ENCODE data around the gene ANTKMT. TPM values are rescaled to one million over a fixed set of nuclear protein-coding genes. Genes with fewer than 3 reads are reported as not detected.

The ANTKMT gene
- total RNA-seq, 1 experiment from 2014 or later = 19.8 TPM

DNA sequence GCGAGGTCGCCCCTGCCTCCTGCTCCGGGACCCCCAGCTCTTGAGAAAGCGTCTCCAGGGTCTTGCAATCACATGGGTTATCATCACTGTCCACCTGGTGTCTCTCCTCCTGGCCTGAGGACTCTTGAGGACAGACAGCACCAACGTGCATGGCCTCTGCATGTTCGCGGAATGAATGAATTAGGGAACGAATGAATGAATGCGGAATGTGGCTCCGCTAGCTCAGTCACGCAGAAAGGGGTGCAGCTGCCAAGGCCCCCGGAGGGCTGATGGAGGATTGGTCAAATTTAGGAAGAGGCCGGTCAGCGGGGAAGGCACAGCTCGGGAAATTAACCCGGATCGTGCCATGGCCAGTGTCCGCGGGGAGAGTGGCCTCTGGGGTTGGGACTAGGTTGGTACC, 18.6 kb upstream of the ANTKMT start:
- H3K4me1 ChIP-seq (ENCODE audit: low read length) = no peaks in the 10 kb centered on the region
- H3K9ac ChIP-seq (ENCODE audit: low read length) = no peak overlapping the region
- H3K27me3 ChIP-seq (ENCODE audit: low read length) = no peaks in the 10 kb centered on the region
- H3K36me3 ChIP-seq (ENCODE audit: insufficient read depth, low read length) = no peaks in the 10 kb centered on the region
- no peak overlapping the region for H3K27ac ChIP-seq (ENCODE audit: low read length)
- no peaks in the 10 kb centered on the region for H3K79me2 ChIP-seq (ENCODE audit: low read length)
- no peaks in the 10 kb centered on the region for H3K9me3 ChIP-seq (ENCODE audit: low read length)
- no peak overlapping the region for H3K4me2 ChIP-seq (ENCODE audit: low read depth, low read length, poor library complexity, severe bottlenecking)
- no peak overlapping the region for H2AFZ ChIP-seq (ENCODE audit: low read length)
- H4K20me1 ChIP-seq (ENCODE audit: insufficient read depth, low read depth, low read length) = 0 out of 2 replicates have a peak, but pooled peaks cover 3% of the 10 kb centered on the region
- no peak overlapping the region for H3K4me3 ChIP-seq (ENCODE audit: low read length)
- H3K9me2 ChIP-seq (replicated peaks; ENCODE audit: insufficient read depth, low read length) = no peaks in the 10 kb centered on the region
- no peak for DNase-seq

DNA sequence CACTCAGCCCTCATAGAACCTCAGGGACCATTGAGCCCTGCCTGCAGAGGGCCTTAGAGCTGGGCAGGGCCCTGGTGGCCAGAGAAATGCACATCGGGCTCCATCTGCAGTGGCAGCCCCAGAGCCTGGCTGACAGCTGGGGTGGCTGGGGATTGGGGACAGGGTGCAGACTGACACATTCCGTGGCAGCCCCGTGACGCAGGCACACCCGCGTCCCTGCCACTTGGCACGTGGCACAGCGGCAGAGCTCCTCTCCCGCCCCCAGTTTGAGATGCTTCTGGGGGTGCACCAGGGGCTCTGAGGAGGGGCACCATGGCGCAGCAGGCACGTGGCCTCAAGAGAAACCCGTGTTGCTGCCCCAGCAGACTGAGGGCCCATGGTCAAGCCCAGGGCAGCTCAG, 17.5 kb upstream of the ANTKMT start:
- H3K36me3 ChIP-seq (ENCODE audit: insufficient read depth, low read length) = no peaks in the 10 kb centered on the region
- no peak overlapping the region for H3K4me2 ChIP-seq (ENCODE audit: low read depth, low read length, poor library complexity, severe bottlenecking)
- H3K27ac ChIP-seq (ENCODE audit: low read length) = no peak overlapping the region
- 0 out of 2 replicates have a peak, but pooled peaks cover 3% of the 10 kb centered on the region for H4K20me1 ChIP-seq (ENCODE audit: insufficient read depth, low read depth, low read length)
- no peaks in the 10 kb centered on the region for H3K27me3 ChIP-seq (ENCODE audit: low read length)
- no peaks in the 10 kb centered on the region for H3K9me3 ChIP-seq (ENCODE audit: low read length)
- no peak for DNase-seq
- H2AFZ ChIP-seq (ENCODE audit: low read length) = no peak overlapping the region
- no peaks in the 10 kb centered on the region for H3K79me2 ChIP-seq (ENCODE audit: low read length)
- no peak overlapping the region for H3K4me3 ChIP-seq (ENCODE audit: low read length)
- no peaks in the 10 kb centered on the region for H3K4me1 ChIP-seq (ENCODE audit: low read length)
- H3K9me2 ChIP-seq (replicated peaks; ENCODE audit: insufficient read depth, low read length) = no peaks in the 10 kb centered on the region
- no peak overlapping the region for H3K9ac ChIP-seq (ENCODE audit: low read length)

GRCh38 chr16:704047-704446, 16.9 kb upstream of the ANTKMT start:
- Histone ChIP-seq H3K4me3 (ENCODE audit: low read length) (no peak overlapping the region), H3K9me3 (ENCODE audit: low read length) (no peaks in the 10 kb centered on the region), H3K79me2 (ENCODE audit: low read length) (no peaks in the 10 kb centered on the region), H3K4me2 (ENCODE audit: low read depth, low read length, poor library complexity, severe bottlenecking) (no peak overlapping the region), H3K9me2 (replicated peaks; ENCODE audit: insufficient read depth, low read length) (no peaks in the 10 kb centered on the region), H3K27ac (ENCODE audit: low read length) (no peak overlapping the region), H3K4me1 (ENCODE audit: low read length) (no peaks in the 10 kb centered on the region), H3K27me3 (ENCODE audit: low read length) (no peaks in the 10 kb centered on the region), H4K20me1 (ENCODE audit: insufficient read depth, low read depth, low read length) (0 out of 2 replicates have a peak, but pooled peaks cover 3% of the 10 kb centered on the region), H3K36me3 (ENCODE audit: insufficient read depth, low read length) (no peaks in the 10 kb centered on the region), H3K9ac (ENCODE audit: low read length) (no peak overlapping the region), H2AFZ (ENCODE audit: low read length) (no peak overlapping the region)
- DNase-seq = no peak

DNA sequence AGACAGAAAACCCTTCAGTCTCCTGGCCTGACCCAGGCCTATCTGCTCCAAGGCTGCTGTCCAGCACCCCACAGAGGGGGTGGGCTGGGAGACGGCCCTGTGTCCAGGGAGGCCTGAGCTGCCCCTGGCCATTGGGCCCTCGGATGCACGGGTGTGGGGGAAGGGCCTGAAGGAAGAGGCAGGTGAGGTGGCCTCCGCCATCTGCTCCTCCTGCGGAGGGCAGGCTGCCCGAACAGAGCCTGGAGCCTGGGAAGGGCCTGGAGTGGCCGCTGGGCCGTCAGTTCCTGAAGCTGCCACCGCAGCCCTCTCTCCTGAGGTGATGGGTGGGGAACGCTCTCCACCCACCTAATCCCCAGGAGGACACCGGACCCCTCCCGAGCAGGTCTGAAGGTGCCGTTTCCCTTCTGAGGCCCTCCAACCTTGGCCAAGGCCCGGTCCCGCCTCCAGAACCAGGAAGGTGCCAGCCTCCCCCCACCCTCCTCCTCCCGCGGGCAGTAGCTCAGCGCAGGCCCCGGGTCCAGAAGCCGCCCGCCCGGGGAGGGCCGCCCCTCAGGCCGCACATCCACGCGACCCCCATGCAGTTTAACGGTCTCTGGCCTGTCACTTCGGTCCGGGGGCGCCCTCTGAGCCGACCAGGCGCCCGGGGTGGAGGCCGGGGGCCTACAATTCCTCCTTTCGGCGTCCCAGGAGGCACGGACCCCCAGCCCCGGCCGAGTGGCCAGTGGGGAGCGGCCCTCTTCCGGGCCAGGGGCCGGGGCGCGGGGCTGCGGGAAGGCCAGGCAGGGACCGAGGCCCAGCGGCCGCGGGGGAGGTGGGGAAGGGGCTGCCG, 16.2 kb upstream of the ANTKMT start:
- H3K4me3 ChIP-seq (ENCODE audit: low read length) = no peak overlapping the region
- peaks cover 3% of the 10 kb centered on the region for H3K4me1 ChIP-seq (ENCODE audit: low read length)
- H3K4me2 ChIP-seq (ENCODE audit: low read depth, low read length, poor library complexity, severe bottlenecking) = no peak overlapping the region
- no peak overlapping the region for H3K9ac ChIP-seq (ENCODE audit: low read length)
- H3K9me2 ChIP-seq (replicated peaks; ENCODE audit: insufficient read depth, low read length) = no peaks in the 10 kb centered on the region
- no peak overlapping the region for H2AFZ ChIP-seq (ENCODE audit: low read length)
- no peaks in the 10 kb centered on the region for H3K27me3 ChIP-seq (ENCODE audit: low read length)
- H3K36me3 ChIP-seq (ENCODE audit: insufficient read depth, low read length) = no peaks in the 10 kb centered on the region
- H4K20me1 ChIP-seq (ENCODE audit: insufficient read depth, low read depth, low read length) = peaks cover 4% of the 10 kb centered on the region; the same call in 1 of the 2 replicates
- H3K9me3 ChIP-seq (ENCODE audit: low read length) = no peaks in the 10 kb centered on the region
- H3K79me2 ChIP-seq (ENCODE audit: low read length) = no peaks in the 10 kb centered on the region
- no peak for DNase-seq
- no peak overlapping the region for H3K27ac ChIP-seq (ENCODE audit: low read length)

GRCh38 chr16:705431-706188, 15.3 kb upstream of the ANTKMT start, which contains the start of gene FBXL16:
Gene FBXL16 (minus strand): TSS chr16:705801. CDS start chr16:697405, 8,396 bp downstream.
- Histone ChIP-seq H3K9me3 (ENCODE audit: low read length) (no peaks in the 10 kb centered on the region), H3K36me3 (ENCODE audit: insufficient read depth, low read length) (no peaks in the 10 kb centered on the region), H3K9me2 (replicated peaks; ENCODE audit: insufficient read depth, low read length) (no peaks in the 10 kb centered on the region), H3K27ac (ENCODE audit: low read length) (no peak within 1 kb of the TSS), H3K27me3 (ENCODE audit: low read length) (no peaks in the 10 kb centered on the region), H3K9ac (ENCODE audit: low read length) (no peak within 1 kb of the TSS), H3K4me1 (ENCODE audit: low read length) (peaks cover 9% of the 10 kb centered on the region), H2AFZ (ENCODE audit: low read length) (no peak within 1 kb of the TSS), H4K20me1 (ENCODE audit: insufficient read depth, low read depth, low read length) (peaks cover 11% of the 10 kb centered on the region; the same call in 1 of the 2 replicates), H3K4me2 (ENCODE audit: low read depth, low read length, poor library complexity, severe bottlenecking) (no peak within 1 kb of the TSS), H3K4me3 (ENCODE audit: low read length) (no peak within 1 kb of the TSS), H3K79me2 (ENCODE audit: low read length) (no peaks in the 10 kb centered on the region)
- DNase-seq = peak; percentile 68

DNA sequence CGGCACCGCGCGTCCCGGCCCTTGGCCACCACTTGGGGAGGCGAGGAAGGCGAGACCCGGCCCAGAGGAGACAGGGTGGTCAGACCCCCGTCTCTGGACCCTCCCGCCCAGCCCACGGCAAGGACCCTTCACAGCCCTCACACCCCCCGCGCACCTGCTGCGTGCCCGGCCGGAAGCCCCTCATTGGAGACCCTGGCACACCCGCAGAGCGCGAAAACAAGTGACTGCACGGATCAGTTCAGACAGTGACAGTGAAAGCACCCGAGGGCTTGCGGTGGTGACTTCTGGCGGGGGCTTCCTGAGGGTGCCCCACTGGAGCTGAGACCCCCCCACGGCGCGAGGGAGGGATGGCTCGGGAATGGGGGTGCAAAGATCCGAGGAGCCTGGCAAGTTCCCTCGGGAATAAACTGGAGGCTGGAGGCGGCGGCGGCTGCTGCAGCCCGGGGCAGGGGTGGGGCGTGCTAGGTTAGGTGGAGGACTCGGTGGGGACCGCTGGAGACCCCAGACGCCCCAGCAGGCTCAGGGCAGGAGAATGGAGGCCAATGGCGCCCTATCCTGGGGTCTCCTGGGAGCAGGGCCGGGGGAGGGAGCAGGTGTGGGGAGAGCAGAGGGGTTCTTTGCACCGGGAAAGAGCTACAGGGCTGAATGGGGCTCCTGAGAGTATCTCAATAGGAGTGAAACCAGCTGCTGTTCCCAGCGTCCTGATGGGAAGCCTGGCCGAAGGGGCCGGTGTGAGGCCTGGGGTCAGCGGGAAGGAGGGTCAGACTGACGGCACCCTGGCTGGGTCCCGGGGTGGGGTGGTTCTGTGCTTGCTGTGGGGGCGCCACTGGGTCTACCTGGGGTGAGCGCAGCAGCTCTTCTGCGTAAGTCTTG, 14.5 kb upstream of the ANTKMT start:
- Histone ChIP-seq H4K20me1 (ENCODE audit: insufficient read depth, low read depth, low read length) (peaks cover 11% of the 10 kb centered on the region; the same call in 1 of the 2 replicates), H2AFZ (ENCODE audit: low read length) (no peak overlapping the region), H3K4me3 (ENCODE audit: low read length) (no peak overlapping the region), H3K36me3 (ENCODE audit: insufficient read depth, low read length) (no peaks in the 10 kb centered on the region), H3K9me2 (replicated peaks; ENCODE audit: insufficient read depth, low read length) (no peaks in the 10 kb centered on the region), H3K9me3 (ENCODE audit: low read length) (no peaks in the 10 kb centered on the region), H3K79me2 (ENCODE audit: low read length) (no peaks in the 10 kb centered on the region), H3K4me1 (ENCODE audit: low read length) (peaks cover 9% of the 10 kb centered on the region), H3K4me2 (ENCODE audit: low read depth, low read length, poor library complexity, severe bottlenecking) (no peak overlapping the region), H3K27me3 (ENCODE audit: low read length) (no peaks in the 10 kb centered on the region), H3K9ac (ENCODE audit: low read length) (no peak overlapping the region), H3K27ac (ENCODE audit: low read length) (no peak overlapping the region)
- DNase-seq = no peak

GRCh38 chr16:707062-707538, 13.8 kb upstream of the ANTKMT start:
- Histone ChIP-seq H3K4me1 (ENCODE audit: low read length) (peaks cover 9% of the 10 kb centered on the region), H4K20me1 (ENCODE audit: insufficient read depth, low read depth, low read length) (peaks cover 11% of the 10 kb centered on the region; the same call in 1 of the 2 replicates), H2AFZ (ENCODE audit: low read length) (no peak overlapping the region), H3K79me2 (ENCODE audit: low read length) (no peaks in the 10 kb centered on the region), H3K27ac (ENCODE audit: low read length) (no peak overlapping the region), H3K27me3 (ENCODE audit: low read length) (no peaks in the 10 kb centered on the region), H3K4me3 (ENCODE audit: low read length) (no peak overlapping the region), H3K9me3 (ENCODE audit: low read length) (no peaks in the 10 kb centered on the region), H3K9me2 (replicated peaks; ENCODE audit: insufficient read depth, low read length) (no peaks in the 10 kb centered on the region), H3K4me2 (ENCODE audit: low read depth, low read length, poor library complexity, severe bottlenecking) (no peak overlapping the region), H3K9ac (ENCODE audit: low read length) (no peak overlapping the region), H3K36me3 (ENCODE audit: insufficient read depth, low read length) (no peaks in the 10 kb centered on the region)
- no peak for DNase-seq

All from Karpas-422 (cell line).